Astrocyte of the spinal cord (primary cell): ENCODE measurements around the gene ABHD14A.

Experiments
- DNase-seq: peaks from one replicate; pipeline ENCODE4 v3.0.0; 2011; ENCODE audit warnings: low read depth, low spot score
- H3K4me3 ChIP-seq: 2 replicates; pipeline ENCODE4 v1.5.1; 2011; ENCODE audit warnings: low read depth, mild to moderate bottlenecking, low read length, moderate library complexity
- CTCF ChIP-seq: IDR thresholded peaks from 2 replicates; pipeline ENCODE4 v1.5.1; 2012; ENCODE audit warnings: low read depth, mild to moderate bottlenecking, low read length, inconsistent platforms
- in situ Hi-C: cut with HindIII; loops from 2 replicates; pipeline ENCODE4 v1.10.0; 2017; ENCODE audit warnings: low sequenced_read_pairs

Gene ABHD14A

GRCh38 chr3:51963951-51964451 lies 10.9 kb upstream of the ABHD14A start:
- no peak overlapping the region for H3K4me3 ChIP-seq
- in situ Hi-C loops, result no loop called here
- no peak for TF ChIP-seq CTCF
- DNase-seq, result no peak

DNA sequence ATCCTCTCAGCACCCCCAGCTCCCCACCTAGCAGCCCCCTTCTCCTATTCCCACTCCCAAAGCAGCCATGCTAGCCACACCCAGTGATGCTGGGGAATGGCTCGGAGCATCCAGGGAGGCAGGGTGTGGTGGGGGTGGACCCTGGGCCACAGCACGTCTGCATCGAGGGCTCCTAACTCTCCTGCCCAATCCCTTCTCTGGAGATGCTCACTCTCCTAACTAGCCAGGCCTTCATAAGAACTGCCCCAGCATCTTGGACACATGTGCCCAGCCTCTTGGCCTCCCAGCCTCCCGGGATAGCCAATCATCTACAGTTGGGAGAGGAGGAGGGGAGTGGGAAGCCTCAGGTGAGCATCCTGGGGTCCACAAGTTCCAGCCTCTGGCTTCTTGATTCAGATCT lies 10.3 kb upstream of the ABHD14A start:
- in situ Hi-C loops, result no loop called here
- no peak for DNase-seq
- no peak overlapping the region for H3K4me3 ChIP-seq
- no peak for TF ChIP-seq CTCF

GRCh38 chr3:51966016-51966415 lies 8.8 kb upstream of the ABHD14A start:
- no peak for TF ChIP-seq CTCF
- in situ Hi-C loops, result no loop called here
- peak overlapping the region; percentile 70 for H3K4me3 ChIP-seq
- no peak for DNase-seq

DNA sequence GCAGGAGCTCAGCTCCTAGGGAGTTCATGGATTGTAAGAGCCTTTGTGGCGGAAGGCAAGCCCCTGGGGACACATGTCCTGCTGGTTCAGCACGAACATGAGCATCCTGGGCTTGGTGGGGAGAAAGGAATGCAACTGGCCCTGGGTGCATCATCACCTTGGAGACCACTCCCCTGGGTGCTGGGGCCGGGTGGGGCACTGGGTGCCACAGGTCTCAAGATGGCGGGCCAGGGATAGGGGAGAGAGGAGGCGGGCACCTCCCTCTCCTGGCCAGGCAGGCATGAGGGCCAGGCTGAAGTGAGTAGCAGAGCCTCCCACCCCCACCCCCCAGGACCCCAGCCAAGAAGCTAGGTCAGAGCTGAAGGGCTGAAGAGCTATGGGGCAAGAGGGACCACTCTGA lies 8.4 kb upstream of the ABHD14A start:
- no peak for DNase-seq
- TF ChIP-seq CTCF, result no peak
- in situ Hi-C loops, result no loop called here
- peak overlapping the region; percentile 70 for H3K4me3 ChIP-seq

DNA sequence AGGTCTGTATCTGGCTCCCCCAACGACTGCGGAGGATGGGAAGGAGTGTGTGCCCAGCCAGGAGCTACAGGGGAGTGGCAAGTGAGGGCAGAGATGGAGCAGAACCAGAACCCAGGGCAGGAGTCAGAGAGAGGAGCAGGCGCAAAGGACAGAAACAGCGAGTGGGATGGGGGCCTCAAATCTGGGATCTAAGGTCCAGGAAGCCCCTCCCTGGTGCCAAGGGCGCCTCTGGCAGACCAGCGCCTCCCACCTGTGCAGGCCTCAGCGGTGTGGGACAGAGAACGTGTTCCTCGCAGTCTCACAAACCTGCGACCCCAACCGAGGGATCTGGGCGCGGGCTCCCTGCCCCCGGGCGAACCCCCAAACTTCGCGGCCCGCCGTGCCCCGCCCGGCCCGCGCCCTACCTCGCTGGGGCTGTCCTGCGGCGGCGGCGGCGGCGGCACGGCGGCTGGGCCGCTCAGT lies 7.9 kb upstream of the ABHD14A start:
- peak overlapping the region; percentile 70 for H3K4me3 ChIP-seq
- TF ChIP-seq CTCF, result no peak
- DNase-seq, result no peak
- in situ Hi-C loops, result no loop called here

GRCh38 chr3:51967384-51968169 lies 7.3 kb upstream of the ABHD14A start, which contains the start of gene PCBP4:
Gene PCBP4 (minus strand): TSS chr3:51967454. CDS start chr3:51961240, 6,214 bp downstream.
- in situ Hi-C loops, result no loop called here
- H3K4me3 ChIP-seq, result peak within 1 kb of the TSS; percentile 70
- TF ChIP-seq CTCF, result no peak
- peak; percentile 22 for DNase-seq
